NCI-H2029 (cell line): ENCODE results near the gene IRF2.

Source experiments
- DNase-seq: peaks from one replicate; lab custom pipeline; 2025; lab: John Stamatoyannopoulos, UW

IRF2 gene

GRCh38 chr4:184450743-184451535, 23.4 kb downstream of the IRF2 start:
- no peak for DNase-seq

DNA sequence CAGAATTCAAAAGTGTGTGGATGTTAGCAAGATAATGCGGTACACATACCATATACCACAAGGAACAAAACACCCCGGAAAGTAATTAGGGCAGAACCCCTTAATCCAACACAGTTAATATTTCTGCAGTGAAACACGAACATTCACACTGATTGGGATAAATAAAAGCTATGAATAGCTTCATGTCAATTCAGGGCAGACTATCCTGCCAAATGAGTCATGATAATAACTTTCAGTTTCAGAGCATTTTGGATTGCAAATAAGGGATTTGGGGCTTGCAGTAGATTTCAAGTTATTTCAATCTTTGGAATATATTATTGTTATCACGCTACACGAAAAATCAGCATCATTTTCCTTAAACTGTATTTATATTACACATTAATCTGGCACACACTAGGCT, 24.3 kb downstream of the IRF2 start:
- DNase-seq: no peak

DNA sequence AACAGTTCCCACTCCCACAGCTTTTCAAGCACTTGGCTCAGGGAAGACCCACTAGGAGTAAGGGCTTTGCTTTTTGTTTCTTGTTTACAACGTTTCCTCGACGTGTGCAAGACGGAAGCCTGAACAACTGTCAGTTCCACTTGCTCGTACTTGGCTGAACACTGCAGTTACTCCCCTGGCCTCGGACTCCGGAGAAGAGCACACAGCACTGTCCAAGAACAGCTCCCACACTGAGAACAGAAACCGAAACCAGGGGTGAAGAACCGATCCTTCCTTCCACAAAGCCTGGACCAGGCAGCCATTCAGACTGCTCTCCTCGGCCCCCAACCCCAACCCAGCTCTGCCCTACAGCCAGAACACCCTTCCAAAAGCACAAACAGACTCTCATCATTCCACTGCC, 25.5 kb downstream of the IRF2 start:
- peak; percentile 29 for DNase-seq

- no peak for DNase-seq
Measured at GRCh38 chr4:184448141-184448540, 26.2 kb downstream of the IRF2 start.

- DNase-seq: no peak
Measured at GRCh38 chr4:184447664-184448063, 26.7 kb downstream of the IRF2 start.

- DNase-seq: peak; percentile 51
Measured at GRCh38 chr4:184446132-184446658, 28.2 kb downstream of the IRF2 start.

GRCh38 chr4:184444953-184445309, 29.4 kb downstream of the IRF2 start:
- DNase-seq: no peak

GRCh38 chr4:184444215-184444952, 30.0 kb downstream of the IRF2 start:
- DNase-seq: no peak

- DNase-seq: no peak
Measured at GRCh38 chr4:184443318-184443717, 31.0 kb downstream of the IRF2 start.

DNA sequence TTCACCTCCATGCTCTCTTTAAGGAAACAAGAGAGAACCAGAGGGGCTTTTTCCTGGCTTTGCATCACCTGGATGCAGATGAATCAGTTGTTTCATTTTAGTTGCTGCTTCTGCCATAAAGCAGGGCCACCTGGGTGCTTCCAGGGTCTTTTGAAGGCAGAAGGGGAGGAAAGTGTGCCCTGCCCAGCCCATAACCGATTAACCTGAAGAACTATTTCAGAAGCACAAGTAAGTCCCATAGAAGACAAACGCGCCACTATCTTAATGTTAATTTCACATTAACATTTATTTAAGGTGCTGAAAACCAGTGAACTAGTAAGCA, 32.1 kb downstream of the IRF2 start:
- no peak for DNase-seq

DNA sequence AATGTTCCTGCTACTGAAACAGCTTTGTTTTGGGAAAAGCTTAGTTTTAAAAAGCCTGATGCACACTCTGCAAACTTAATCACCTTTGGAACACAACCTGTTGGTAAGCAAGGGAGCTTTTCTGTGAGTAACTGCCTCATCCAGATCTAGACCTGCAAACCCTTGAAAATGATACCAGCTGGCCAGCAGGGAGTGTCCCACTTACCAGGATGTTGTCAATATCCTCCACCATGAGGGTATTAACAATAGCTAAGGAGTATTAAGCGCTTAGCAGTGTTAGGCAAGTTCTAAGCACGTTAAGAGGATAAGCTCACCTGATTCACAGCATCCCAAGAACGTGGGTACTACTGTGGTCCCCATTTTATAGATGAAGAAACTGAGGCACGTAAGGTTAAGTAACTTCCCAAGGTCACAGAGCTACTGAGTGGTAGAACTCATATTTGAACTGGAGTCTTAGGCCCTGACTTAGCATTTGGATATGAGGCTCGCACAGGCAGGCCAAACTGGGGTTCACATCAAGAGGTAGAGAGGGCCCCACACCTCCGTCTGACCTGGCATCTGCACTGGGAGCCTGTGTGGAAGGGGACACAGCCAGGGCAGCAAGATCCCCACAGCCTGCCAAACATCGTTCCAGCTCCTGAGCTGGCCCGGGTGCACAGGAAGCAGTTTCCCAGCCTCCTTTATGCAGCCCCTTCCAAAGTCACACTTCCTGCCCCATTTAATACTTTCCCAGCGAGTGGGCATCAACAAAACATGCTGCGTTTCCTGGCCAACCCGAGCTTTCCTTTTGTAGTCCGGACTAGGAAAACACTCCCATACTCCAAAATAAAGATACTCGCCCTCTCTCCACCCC, 32.7 kb downstream of the IRF2 start:
- DNase-seq: peak; percentile 19

DNA sequence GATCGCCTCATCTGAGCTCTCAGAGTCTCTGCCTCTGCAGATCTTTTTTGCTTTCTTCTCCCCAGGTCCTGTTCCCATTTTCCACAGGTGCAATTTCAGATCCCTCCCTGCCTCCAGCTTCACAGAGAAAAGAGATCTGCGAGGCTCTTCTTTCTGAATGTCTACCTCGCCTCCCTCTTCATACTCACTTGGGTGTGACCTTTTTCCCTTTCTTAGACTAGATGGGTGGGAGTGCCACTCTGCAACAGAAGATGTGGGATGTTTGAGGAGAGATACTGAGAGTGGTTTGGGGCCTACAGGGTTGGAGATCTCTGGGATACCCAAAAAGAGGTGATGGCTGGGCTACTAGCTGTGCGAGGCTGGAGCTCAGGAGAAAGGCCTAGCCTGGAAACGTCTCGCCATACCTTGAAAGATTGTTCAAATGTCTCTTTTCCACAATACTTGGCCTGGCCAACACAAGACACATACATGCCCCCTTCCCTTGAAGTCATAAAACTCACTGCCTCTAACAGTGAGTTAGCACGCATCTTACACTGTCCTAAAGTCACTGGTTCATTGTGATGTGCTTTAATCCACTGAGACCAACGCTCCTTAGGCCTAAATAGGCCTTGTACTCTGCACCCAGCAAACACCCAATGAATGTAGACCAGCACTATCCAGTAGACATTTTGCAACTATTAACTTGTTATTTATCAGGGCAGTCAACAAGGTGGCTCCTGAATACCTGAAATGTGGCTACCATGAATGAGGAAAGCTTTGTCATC, 33.6 kb downstream of the IRF2 start:
- DNase-seq: no peak

DNA sequence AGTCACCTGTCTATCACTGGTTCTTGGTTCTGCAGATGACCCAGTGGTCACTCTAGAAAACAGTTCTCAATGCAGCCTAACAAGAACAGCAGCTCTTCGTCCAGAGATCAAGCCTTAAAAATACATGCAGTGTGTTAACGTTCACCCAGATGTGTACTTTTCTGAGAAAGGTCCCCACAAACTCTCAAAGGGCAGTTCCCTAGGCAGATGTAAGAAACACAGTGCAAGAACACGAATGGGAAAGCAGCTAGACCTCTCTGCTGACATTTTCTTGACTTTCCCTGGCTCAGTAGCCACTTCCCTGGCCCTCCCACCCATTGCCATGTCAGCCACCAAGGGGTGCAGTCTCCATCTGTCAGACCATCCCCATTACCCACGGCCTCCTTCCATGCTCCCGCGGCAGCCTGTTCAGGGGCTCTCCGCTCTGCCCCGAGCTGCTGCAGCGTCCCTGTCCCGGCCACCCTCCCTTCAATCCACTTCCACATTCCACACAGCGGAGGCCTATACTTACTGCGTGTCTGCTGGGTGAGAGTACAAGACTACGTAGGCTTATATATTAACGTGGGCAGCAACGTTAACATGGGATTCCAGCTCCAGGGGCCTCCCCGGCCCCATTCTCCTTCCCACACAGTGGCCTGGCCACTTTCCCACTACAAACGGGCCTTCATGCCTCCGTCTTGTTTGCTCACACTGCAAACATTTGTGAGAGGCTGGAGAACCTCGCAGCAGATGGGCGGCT, 34.3 kb downstream of the IRF2 start:
- DNase-seq: peak; percentile 26

DNA sequence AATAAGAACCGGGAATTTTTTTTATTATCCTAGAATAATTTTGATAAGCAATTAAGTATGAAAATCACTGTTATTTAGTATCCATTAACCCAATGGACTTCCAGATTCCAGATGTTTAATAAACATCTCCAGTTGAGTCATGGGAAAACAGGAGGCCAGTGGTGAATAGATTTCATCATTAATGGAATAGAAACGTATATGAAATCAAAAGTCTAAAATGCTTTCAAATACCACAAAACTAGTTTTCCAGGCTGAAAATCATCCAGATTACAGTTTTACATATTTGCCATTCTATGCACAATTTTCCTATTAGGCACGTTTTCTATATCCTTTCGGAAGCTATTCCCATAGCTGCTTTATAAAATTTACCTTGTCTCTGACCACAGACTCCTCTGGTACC, 35.0 kb downstream of the IRF2 start:
- DNase-seq: no peak

DNA sequence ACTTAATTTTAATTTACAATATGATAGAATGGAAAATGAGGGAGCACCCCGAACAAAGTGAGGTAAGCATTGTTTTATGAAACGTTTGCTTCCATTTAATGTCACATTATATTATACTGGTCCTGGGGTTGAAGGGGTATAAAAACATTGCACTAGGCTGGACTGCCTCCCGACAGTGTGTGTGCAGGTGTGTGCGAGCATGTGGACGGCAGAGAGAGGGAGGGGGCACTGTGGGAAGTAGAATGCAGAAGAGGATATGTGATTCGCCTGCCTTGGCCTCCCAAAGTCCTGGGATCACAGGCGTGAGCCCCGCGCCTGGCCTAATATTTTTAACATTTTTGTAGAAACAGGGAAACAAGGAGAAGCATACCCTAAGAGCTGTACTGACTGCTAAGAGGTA, 36.0 kb downstream of the IRF2 start:
- DNase-seq: no peak

DNA sequence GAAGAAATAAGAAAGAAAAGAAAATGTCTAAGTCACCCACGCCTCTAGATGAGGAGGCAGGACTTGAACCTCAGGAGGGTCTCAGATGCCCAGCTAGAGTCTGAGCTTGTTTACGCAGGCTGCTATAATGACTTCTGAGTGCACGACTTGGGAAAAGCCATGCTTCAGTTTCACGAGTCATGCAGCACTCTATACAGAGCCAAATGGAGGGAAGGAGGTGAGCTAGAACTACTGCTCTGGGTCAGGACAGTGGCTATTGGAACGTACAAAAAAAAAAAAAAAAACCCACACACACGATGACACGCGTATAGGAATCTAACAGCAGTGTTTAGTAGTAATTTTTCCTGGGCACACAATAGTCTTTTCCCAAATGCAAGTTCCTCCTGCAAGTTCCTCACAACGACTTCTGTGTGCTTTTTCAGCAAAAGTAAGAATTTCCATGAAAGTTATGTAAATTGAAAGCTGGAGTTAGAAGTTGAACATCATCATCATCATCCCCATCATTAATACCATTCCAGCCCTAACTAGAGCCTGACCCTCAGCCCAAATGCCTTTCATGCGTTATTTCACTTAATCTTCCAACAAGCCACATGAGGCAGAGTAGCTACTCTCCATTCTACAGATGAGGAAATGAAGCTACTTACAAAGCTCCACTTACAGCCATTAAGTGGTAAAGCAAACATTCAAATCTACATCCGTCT, 36.6 kb downstream of the IRF2 start:
- peak; percentile 41 for DNase-seq

GRCh38 chr4:184434501-184435066, 39.8 kb downstream of the IRF2 start:
- no peak for DNase-seq

DNA sequence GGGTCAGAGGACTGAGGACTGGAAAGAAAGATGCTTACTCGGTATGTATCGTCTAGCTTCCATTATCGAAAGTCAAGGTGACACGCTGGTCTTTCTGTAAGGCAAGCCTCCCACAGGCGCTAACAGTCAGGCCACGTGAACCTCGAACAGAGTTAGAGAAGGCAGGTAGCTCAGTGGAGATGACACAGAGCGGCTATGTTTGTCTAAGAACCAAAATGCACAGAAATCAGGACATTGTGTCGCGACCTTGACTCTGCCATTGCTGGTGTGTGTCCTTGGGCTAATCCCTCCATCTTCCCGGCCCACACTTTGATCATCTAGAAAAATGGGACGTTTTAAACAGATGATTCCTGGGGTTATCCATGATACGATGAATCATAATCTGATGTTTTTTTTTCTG, 40.3 kb downstream of the IRF2 start:
- no peak for DNase-seq

GRCh38 chr4:184433258-184433892, 41.0 kb downstream of the IRF2 start:
- DNase-seq: no peak
